Peyer's patch (tissue), 4 donors: Measurements from ENCODE around the gene PDE4D.

Source experiments
- CTCF ChIP-seq, 6 experiments: fragments of 450-650 bp in 4 of 6; fragments of 200-600 bp in 2 of 6; sonication (generic) in 1 of 6; IDR thresholded peaks; one replicate each; pipeline ENCODE4 v1.5.1; 2017 to 2019; ENCODE audit warnings: antibody characterized with exemption in 6 of 6, mild to moderate bottlenecking in 3 of 6, moderate library complexity in 1 of 6
- POLR2A ChIP-seq, 2 donors: fragments of 450-650 bp; IDR thresholded peaks; one replicate each; pipeline ENCODE4 v1.5.1; 2017; ENCODE audit warnings: antibody characterized with exemption in 2 of 2, mild to moderate bottlenecking in 2 of 2, moderate library complexity in 2 of 2

GRCh38 chr5:59348189-59348588 is 545.3 kb downstream of the PDE4D start:
- TF ChIP-seq CTCF (IDR thresholded peaks at IDR 0.05) (peak in 3 of 6 experiments; percentile 23 to 35 (median 27)), POLR2A (IDR thresholded peaks at IDR 0.05) (no peak)
